ENCODE data around the gene MYO1B. TPM values are rescaled to one million over a fixed set of nuclear protein-coding genes. Genes with fewer than 3 reads are reported as not detected.

The MYO1B gene
- total RNA-seq, 5 donors from 2014 or later (not counting 1 experiment from before 2014, with no cell fraction given) = 0.39 to 1.3 (median 0.73) TPM

GRCh38 chr2:191202881-191203397, 42.3 kb upstream of the MYO1B start:
- Mint-ChIP-seq H3K36me3 (no peaks in the 10 kb centered on the region), H3K4me3 (peak overlapping the region in 2 of 3 donors; percentile 11 to 26), H3K4me1 (peaks cover 47 to 52% (median 51%) of the 10 kb centered on the region in 3 donors), H3K27ac (peak overlapping the region; percentile 68 to 77), H3K9me3 (no peaks in the 10 kb centered on the region), H3K27me3 (no peaks in the 10 kb centered on the region)
- no peaks in the 10 kb centered on the region for H3K9me3 ChIP-seq
- ChIA-PET CTCF (no interaction called here), POLR2A (no interaction called here)
- peak in 7 of 35 experiments; percentile 14 to 45 (median 16) for DNase-seq
- no peaks in the 10 kb centered on the region for H3K36me3 ChIP-seq (ENCODE audit: control insufficient read depth in 2 of 2, extremely low read depth in 1 of 2, insufficient read depth in 1 of 2, low read length in 1 of 2)
- peak in 1 of 4 experiments; percentile 36 for ATAC-seq (replicated peaks in 1 of 4)
- H3K27me3 ChIP-seq (replicated peaks in 1 of 2; ENCODE audit: control insufficient read depth in 2 of 2, extremely low read depth in 1 of 2, insufficient read depth in 2 of 2, low read length in 1 of 2) = no peaks in the 10 kb centered on the region
- 0% methylated on average over 1 of the region's 5 CpGs for WGBS (ENCODE audit: insufficient coverage)
- no peak overlapping the region for H3K4me3 ChIP-seq (ENCODE audit: control insufficient read depth in 1 of 2, extremely low read depth in 1 of 2, low read length in 1 of 2)
- peaks cover 9 to 35% of the 10 kb centered on the region in 2 experiments for H3K4me1 ChIP-seq (ENCODE audit: control insufficient read depth in 1 of 2, extremely low read depth in 1 of 2, insufficient read depth in 2 of 2, low read length in 2 of 2)
- peak overlapping the region; percentile 56 for H3K27ac ChIP-seq (ENCODE audit: low read length)

DNA sequence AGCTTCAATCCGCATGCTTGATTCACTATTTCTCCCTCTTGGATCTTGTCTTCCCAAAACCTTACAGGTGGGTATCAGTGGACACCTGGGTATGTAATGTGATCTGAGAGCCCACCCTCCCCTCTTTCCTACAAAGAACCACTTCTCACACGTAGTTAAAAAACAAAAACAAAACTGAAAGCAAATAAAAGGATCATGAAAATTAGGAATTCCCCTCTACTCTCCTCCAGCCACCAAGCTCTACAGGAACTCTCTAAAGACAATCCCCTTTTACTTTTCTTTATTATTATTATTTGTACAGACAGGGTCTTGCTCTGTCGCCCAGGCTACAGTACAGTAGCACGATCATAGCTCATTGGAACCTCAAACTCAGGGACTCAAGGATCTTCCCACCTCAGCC, 40.8 kb upstream of the MYO1B start:
- peak overlapping the region; percentile 60 to 77 (median 74) for H3K4me3 Mint-ChIP-seq
- H3K9me3 Mint-ChIP-seq = no peaks in the 10 kb centered on the region
- Histone ChIP-seq H3K4me1 (ENCODE audit: control insufficient read depth in 1 of 2, extremely low read depth in 1 of 2, insufficient read depth in 2 of 2, low read length in 2 of 2) (peaks cover 9 to 35% of the 10 kb centered on the region in 2 experiments), H3K36me3 (ENCODE audit: control insufficient read depth in 2 of 2, extremely low read depth in 1 of 2, insufficient read depth in 1 of 2, low read length in 1 of 2) (no peaks in the 10 kb centered on the region), H3K9me3 (no peaks in the 10 kb centered on the region), H3K27ac (ENCODE audit: low read length) (peak overlapping the region; percentile 80), H3K4me3 (ENCODE audit: control insufficient read depth in 1 of 2, extremely low read depth in 1 of 2, low read length in 1 of 2) (peak overlapping the region in 1 of 2 donors; percentile 23), H3K27me3 (replicated peaks in 1 of 2; ENCODE audit: control insufficient read depth in 2 of 2, extremely low read depth in 1 of 2, insufficient read depth in 2 of 2, low read length in 1 of 2) (no peaks in the 10 kb centered on the region)
- H3K4me1 Mint-ChIP-seq = peaks cover 47 to 52% (median 51%) of the 10 kb centered on the region in 3 donors
- ChIA-PET POLR2A (interaction anchor here in 1 of 2 donors (0.7 to 1.6 kb wide), 3 partner anchors 10 to 155 kb away, joined by 3 to 11 read pairs (median 4); no protein-coding TSS in a partner anchor), CTCF (interaction anchor here in 1 of 2 donors (0.6 to 1.8 kb wide), 7 partner anchors 10 to 323 kb away, joined by 3 to 6 read pairs (median 3); no protein-coding TSS in a partner anchor)
- H3K27me3 Mint-ChIP-seq = no peaks in the 10 kb centered on the region
- peak in 2 of 35 experiments; percentile 7 to 60 for DNase-seq
- whole genome bisulfite sequencing (ENCODE audit: insufficient coverage) = 67% methylated on average over 3 of the region's 4 CpGs
- H3K36me3 Mint-ChIP-seq = no peaks in the 10 kb centered on the region
- ATAC-seq (replicated peaks in 1 of 4) = peak in 1 of 4 experiments; percentile 65
- H3K27ac Mint-ChIP-seq = peak overlapping the region; percentile 93 to 94

- H3K27ac ChIP-seq (ENCODE audit: low read length) = peak overlapping the region; percentile 93
- ChIA-PET POLR2A (interaction anchor here in 1 of 2 donors (0.6 to 1.4 kb wide), 3 partner anchors 13 to 158 kb away, joined by 4 to 5 read pairs (median 5); partner anchors contain the start of gene STAT4), CTCF (interaction anchor here (0.5 to 1.4 kb wide), 8 partner anchors 8 to 956 kb away, joined by 3 to 5 read pairs (median 3); no protein-coding TSS in a partner anchor)
These were observed 38.4 kb upstream of the MYO1B start for GRCh38 chr2:191206613-191207471.

GRCh38 chr2:191209340-191209739, 35.9 kb upstream of the MYO1B start:
- ChIA-PET CTCF (interaction anchor here (1.0 to 1.1 kb wide), 2 partner anchors 9 to 14 kb away, joined by 3 to 4 read pairs; no protein-coding TSS in a partner anchor), POLR2A (no interaction called here)
- Mint-ChIP-seq H3K27ac (no peak overlapping the region), H3K36me3 (peaks cover 11% of the 10 kb centered on the region), H3K27me3 (no peaks in the 10 kb centered on the region), H3K9me3 (peaks cover 5 to 22% (median 15%) of the 10 kb centered on the region in 3 donors), H3K4me3 (no peak overlapping the region), H3K4me1 (peaks cover 21 to 29% (median 25%) of the 10 kb centered on the region in 3 donors)
- Histone ChIP-seq H3K4me1 (ENCODE audit: control insufficient read depth in 1 of 2, extremely low read depth in 1 of 2, insufficient read depth in 2 of 2, low read length in 2 of 2) (peaks cover 7 to 25% of the 10 kb centered on the region in 2 experiments), H3K27me3 (replicated peaks in 1 of 2; ENCODE audit: control insufficient read depth in 2 of 2, extremely low read depth in 1 of 2, insufficient read depth in 2 of 2, low read length in 1 of 2) (no peaks in the 10 kb centered on the region), H3K4me3 (ENCODE audit: control insufficient read depth in 1 of 2, extremely low read depth in 1 of 2, low read length in 1 of 2) (no peak overlapping the region), H3K36me3 (ENCODE audit: control insufficient read depth in 2 of 2, extremely low read depth in 1 of 2, insufficient read depth in 1 of 2, low read length in 1 of 2) (no peaks in the 10 kb centered on the region), H3K9me3 (no peaks in the 10 kb centered on the region), H3K27ac (ENCODE audit: low read length) (no peak overlapping the region)
- ATAC-seq (replicated peaks in 1 of 4) (no peak), DNase-seq (no peak)
- no CpG with 5 or more reads among the region's 1 CpG for WGBS (ENCODE audit: insufficient coverage)

More at GRCh38 chr2:191206613-191207471, 38.4 kb upstream of the MYO1B start:
- H3K27me3 Mint-ChIP-seq = no peaks in the 10 kb centered on the region
- peak overlapping the region; percentile 59 to 65 (median 61) for H3K4me3 Mint-ChIP-seq
- H3K4me1 Mint-ChIP-seq = peaks cover 41 to 46% (median 45%) of the 10 kb centered on the region in 3 donors
- DNase-seq = peak; percentile 13 to 73 (median 45)
- H3K9me3 Mint-ChIP-seq = peaks cover 0 to 9% (median 8%) of the 10 kb centered on the region in 3 donors
- Histone ChIP-seq H3K4me3 (ENCODE audit: control insufficient read depth in 1 of 2, extremely low read depth in 1 of 2, low read length in 1 of 2) (peak overlapping the region in 1 of 2 donors; percentile 61), H3K9me3 (no peaks in the 10 kb centered on the region), H3K4me1 (ENCODE audit: control insufficient read depth in 1 of 2, extremely low read depth in 1 of 2, insufficient read depth in 2 of 2, low read length in 2 of 2) (peaks cover 9 to 35% of the 10 kb centered on the region in 2 experiments), H3K27me3 (replicated peaks in 1 of 2; ENCODE audit: control insufficient read depth in 2 of 2, extremely low read depth in 1 of 2, insufficient read depth in 2 of 2, low read length in 1 of 2) (no peaks in the 10 kb centered on the region), H3K36me3 (ENCODE audit: control insufficient read depth in 2 of 2, extremely low read depth in 1 of 2, insufficient read depth in 1 of 2, low read length in 1 of 2) (no peaks in the 10 kb centered on the region)
- peak; percentile 79 to 91 (median 85) for ATAC-seq (replicated peaks in 1 of 4)
- peaks cover 3% of the 10 kb centered on the region for H3K36me3 Mint-ChIP-seq
- WGBS (ENCODE audit: insufficient coverage) = 23% methylated on average over 7 of the region's 13 CpGs
- peak overlapping the region; percentile 91 to 95 for H3K27ac Mint-ChIP-seq

- H3K27me3 ChIP-seq (replicated peaks in 1 of 2; ENCODE audit: control insufficient read depth in 2 of 2, extremely low read depth in 1 of 2, insufficient read depth in 2 of 2, low read length in 1 of 2) = no peaks in the 10 kb centered on the region
These were observed 33.1 kb upstream of the MYO1B start for GRCh38 chr2:191212119-191212518.

GRCh38 chr2:191213333-191213732, 31.9 kb upstream of the MYO1B start:
- no peak for ATAC-seq (replicated peaks in 1 of 4)
- POLR2A ChIA-PET = no interaction called here

More at GRCh38 chr2:191212119-191212518, 33.1 kb upstream of the MYO1B start:
- Mint-ChIP-seq H3K9me3 (peaks cover 5 to 22% (median 15%) of the 10 kb centered on the region in 3 donors), H3K27ac (no peak overlapping the region), H3K36me3 (peaks cover 11% of the 10 kb centered on the region), H3K4me3 (no peak overlapping the region), H3K27me3 (no peaks in the 10 kb centered on the region), H3K4me1 (peaks cover 2 to 3% (median 3%) of the 10 kb centered on the region in 3 donors)
- no peak for ATAC-seq (replicated peaks in 1 of 4)
- ChIA-PET CTCF (no interaction called here), POLR2A (no interaction called here)
- no peak overlapping the region for H3K27ac ChIP-seq (ENCODE audit: low read length)
- no peak for DNase-seq
- H3K36me3 ChIP-seq (ENCODE audit: control insufficient read depth in 2 of 2, extremely low read depth in 1 of 2, insufficient read depth in 1 of 2, low read length in 1 of 2) = no peaks in the 10 kb centered on the region
- H3K4me1 ChIP-seq (ENCODE audit: control insufficient read depth in 1 of 2, extremely low read depth in 1 of 2, insufficient read depth in 2 of 2, low read length in 2 of 2) = peaks cover 0 to 7% of the 10 kb centered on the region in 2 experiments
- H3K9me3 ChIP-seq = no peaks in the 10 kb centered on the region
- no peak overlapping the region for H3K4me3 ChIP-seq (ENCODE audit: control insufficient read depth in 1 of 2, extremely low read depth in 1 of 2, low read length in 1 of 2)

More at GRCh38 chr2:191213333-191213732, 31.9 kb upstream of the MYO1B start:
- no peaks in the 10 kb centered on the region for H3K36me3 ChIP-seq (ENCODE audit: control insufficient read depth in 2 of 2, extremely low read depth in 1 of 2, insufficient read depth in 1 of 2, low read length in 1 of 2)
- H3K4me1 ChIP-seq (ENCODE audit: control insufficient read depth in 1 of 2, extremely low read depth in 1 of 2, insufficient read depth in 2 of 2, low read length in 2 of 2) = no peaks in the 10 kb centered on the region
- peaks cover 11% of the 10 kb centered on the region for H3K36me3 Mint-ChIP-seq
- H3K27me3 Mint-ChIP-seq = no peaks in the 10 kb centered on the region
- no peak overlapping the region for H3K27ac ChIP-seq (ENCODE audit: low read length)
- no peak overlapping the region for H3K27ac Mint-ChIP-seq
- H3K4me1 Mint-ChIP-seq = no peaks in the 10 kb centered on the region
- CTCF ChIA-PET = interaction anchor here in 1 of 2 donors (0.7 kb wide), 1 partner anchor 10 kb away, joined by 3 read pairs; no protein-coding TSS in a partner anchor
- no peaks in the 10 kb centered on the region for H3K9me3 ChIP-seq
- H3K27me3 ChIP-seq (replicated peaks in 1 of 2; ENCODE audit: control insufficient read depth in 2 of 2, extremely low read depth in 1 of 2, insufficient read depth in 2 of 2, low read length in 1 of 2) = no peaks in the 10 kb centered on the region
- no peak overlapping the region for H3K4me3 Mint-ChIP-seq
- DNase-seq = no peak
- peaks cover 5 to 22% (median 15%) of the 10 kb centered on the region in 3 donors for H3K9me3 Mint-ChIP-seq
- no peak overlapping the region for H3K4me3 ChIP-seq (ENCODE audit: control insufficient read depth in 1 of 2, extremely low read depth in 1 of 2, low read length in 1 of 2)
